ENCODE data around the gene MPDZ.
"Not testable (repeated sequence)": the region's sequence is repeated elsewhere in the genome, so short reads cannot be mapped to it uniquely, and the experiment has no call there.

Gene MPDZ

GRCh38 chr9:13239208-13239607 is 40.3 kb downstream of the MPDZ start:
- Mint-ChIP-seq H3K9me3 (peaks cover 8% of the 10 kb centered on the region), H3K27me3 (no peaks in the 10 kb centered on the region), H3K4me1 (no peaks in the 10 kb centered on the region), H3K36me3 (no peaks in the 10 kb centered on the region), H3K27ac (no peak overlapping the region), H3K4me3 (no peak overlapping the region)
- DNase-seq, result no peak
- CTCF ChIA-PET, result no interaction called here

DNA sequence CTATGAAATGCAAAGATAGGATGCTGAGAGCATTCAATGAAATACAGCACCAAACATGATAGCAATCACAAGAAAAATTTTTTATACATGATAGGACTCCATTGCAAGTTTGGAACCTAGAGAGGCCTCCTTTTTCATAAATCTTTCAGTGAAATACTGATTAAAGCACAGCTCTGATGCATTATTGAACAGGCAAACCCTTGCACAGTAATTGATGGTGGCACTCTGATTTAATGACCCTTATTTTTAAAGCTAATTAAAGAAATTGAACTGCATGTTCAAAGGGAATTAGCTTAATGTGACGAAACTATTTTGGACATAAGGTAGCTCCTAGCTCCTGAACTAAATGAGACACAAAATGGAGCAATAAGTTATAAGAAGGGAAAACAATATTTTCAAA is 44.6 kb downstream of the MPDZ start:
- CTCF ChIA-PET, result no interaction called here
- Mint-ChIP-seq H3K9me3 (peaks cover 1% of the 10 kb centered on the region), H3K36me3 (no peaks in the 10 kb centered on the region), H3K27ac (no peak overlapping the region), H3K4me3 (no peak overlapping the region), H3K27me3 (no peaks in the 10 kb centered on the region), H3K4me1 (no peaks in the 10 kb centered on the region)
- DNase-seq, result no peak

GRCh38 chr9:13228431-13228830 is 51.1 kb downstream of the MPDZ start:
- CTCF ChIA-PET, result no interaction called here
- Mint-ChIP-seq H3K36me3 (no peaks in the 10 kb centered on the region), H3K4me3 (no peak overlapping the region), H3K4me1 (no peaks in the 10 kb centered on the region), H3K9me3 (peaks cover 2% of the 10 kb centered on the region), H3K27me3 (no peaks in the 10 kb centered on the region), H3K27ac (no peak overlapping the region)
- no peak for DNase-seq

DNA sequence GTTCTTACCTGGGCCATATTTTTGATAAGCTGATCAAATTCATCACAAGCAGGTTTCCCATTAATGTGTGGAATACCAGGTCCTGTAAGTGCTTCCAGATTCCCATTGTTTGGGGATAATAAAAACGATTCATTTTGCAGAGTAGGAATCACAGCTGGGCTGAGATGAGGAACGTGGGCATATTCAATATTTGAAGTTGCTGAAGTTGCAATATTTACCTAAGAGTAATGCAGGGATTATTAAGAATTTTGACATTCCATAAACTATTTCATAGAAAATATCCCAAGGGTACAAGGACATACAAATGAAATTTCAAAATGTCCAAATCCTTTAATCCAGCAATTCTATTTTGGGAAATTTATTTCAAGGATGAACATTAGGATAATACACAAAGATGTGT is 55.1 kb downstream of the MPDZ start:
- Mint-ChIP-seq H3K4me1 (no peaks in the 10 kb centered on the region), H3K27ac (no peak overlapping the region), H3K27me3 (no peaks in the 10 kb centered on the region), H3K9me3 (peaks cover 2% of the 10 kb centered on the region), H3K36me3 (no peaks in the 10 kb centered on the region), H3K4me3 (no peak overlapping the region)
- CTCF ChIA-PET, result no interaction called here
- DNase-seq, result no peak

GRCh38 chr9:13222733-13223132 is 56.8 kb downstream of the MPDZ start:
- H3K27ac Mint-ChIP-seq, DNase-seq, H3K27me3 Mint-ChIP-seq, H3K4me3 Mint-ChIP-seq, H3K36me3 Mint-ChIP-seq, CTCF ChIA-PET, H3K4me1 Mint-ChIP-seq, H3K9me3 Mint-ChIP-seq: not testable (repeated sequence)

- no peaks in the 10 kb centered on the region for H3K4me1 Mint-ChIP-seq
- no peak overlapping the region for H3K4me3 Mint-ChIP-seq
- no peak overlapping the region for H3K27ac Mint-ChIP-seq
- no peak for DNase-seq
- CTCF ChIA-PET, result interaction anchor here (0.6 kb wide), 1 partner anchor 1640 kb away, joined by 3 read pairs; no protein-coding TSS in a partner anchor
- no peaks in the 10 kb centered on the region for H3K36me3 Mint-ChIP-seq
- no peaks in the 10 kb centered on the region for H3K27me3 Mint-ChIP-seq
- H3K9me3 Mint-ChIP-seq, result peaks cover 2% of the 10 kb centered on the region
These were observed 57.8 kb downstream of the MPDZ start for GRCh38 chr9:13221741-13222140.

DNA sequence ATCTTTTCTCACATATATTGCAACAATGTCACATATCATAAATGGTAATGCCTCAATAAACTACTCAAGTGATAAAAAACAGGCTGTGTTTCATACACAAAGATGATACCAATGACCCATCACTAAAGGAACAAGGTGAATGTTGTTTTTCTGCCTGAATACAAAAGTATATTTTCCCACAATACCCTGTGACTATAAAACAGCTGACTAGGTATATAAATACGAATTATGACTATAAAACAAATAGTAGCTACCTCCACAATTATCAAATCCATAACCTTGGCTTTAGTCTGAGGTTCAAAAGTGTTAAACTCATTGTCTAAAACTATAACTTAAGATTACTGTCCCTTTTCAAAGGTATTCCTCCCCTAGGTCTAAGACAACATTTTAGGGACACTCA is 58.7 kb downstream of the MPDZ start:
- CTCF ChIA-PET, result no interaction called here

GRCh38 chr9:13215791-13216554 is 63.5 kb downstream of the MPDZ start:
- CTCF ChIA-PET, result no interaction called here
- DNase-seq, result no peak
- no peak overlapping the region for H3K27ac Mint-ChIP-seq
- no peaks in the 10 kb centered on the region for H3K27me3 Mint-ChIP-seq
- no peaks in the 10 kb centered on the region for H3K36me3 Mint-ChIP-seq
- no peaks in the 10 kb centered on the region for H3K4me1 Mint-ChIP-seq
- no peak overlapping the region for H3K4me3 Mint-ChIP-seq
- H3K9me3 Mint-ChIP-seq, result no peaks in the 10 kb centered on the region

More for the DNA sequence above, 58.7 kb downstream of the MPDZ start:
- no peaks in the 10 kb centered on the region for H3K9me3 Mint-ChIP-seq
- no peak overlapping the region for H3K27ac Mint-ChIP-seq
- no peak overlapping the region for H3K4me3 Mint-ChIP-seq
- H3K4me1 Mint-ChIP-seq, result no peaks in the 10 kb centered on the region
- DNase-seq, result no peak
- H3K27me3 Mint-ChIP-seq, result no peaks in the 10 kb centered on the region
- H3K36me3 Mint-ChIP-seq, result no peaks in the 10 kb centered on the region

DNA sequence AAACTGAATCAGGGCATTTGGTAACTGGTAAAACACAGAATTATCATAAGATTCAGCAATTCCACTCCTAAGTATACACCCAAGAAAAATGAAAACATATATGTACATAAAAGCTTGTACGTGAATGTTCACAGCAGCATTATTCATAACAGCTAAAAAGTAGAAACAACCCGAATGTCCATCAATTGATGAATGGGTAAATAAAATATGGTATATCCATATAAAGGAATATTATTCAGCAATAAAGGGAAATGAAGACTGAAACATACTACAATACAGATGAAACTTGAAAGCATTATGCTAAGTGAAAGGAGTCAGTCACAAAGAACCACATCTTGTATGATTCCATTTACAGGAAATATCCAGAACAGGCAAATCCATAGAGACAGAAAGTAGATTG is 65.5 kb downstream of the MPDZ start:
- H3K4me1 Mint-ChIP-seq, result no peaks in the 10 kb centered on the region
- H3K27me3 Mint-ChIP-seq, result no peaks in the 10 kb centered on the region
- no peak for DNase-seq
- CTCF ChIA-PET, result no interaction called here
- H3K4me3 Mint-ChIP-seq, result no peak overlapping the region
- H3K36me3 Mint-ChIP-seq, result no peaks in the 10 kb centered on the region
- no peaks in the 10 kb centered on the region for H3K9me3 Mint-ChIP-seq
- no peak overlapping the region for H3K27ac Mint-ChIP-seq

DNA sequence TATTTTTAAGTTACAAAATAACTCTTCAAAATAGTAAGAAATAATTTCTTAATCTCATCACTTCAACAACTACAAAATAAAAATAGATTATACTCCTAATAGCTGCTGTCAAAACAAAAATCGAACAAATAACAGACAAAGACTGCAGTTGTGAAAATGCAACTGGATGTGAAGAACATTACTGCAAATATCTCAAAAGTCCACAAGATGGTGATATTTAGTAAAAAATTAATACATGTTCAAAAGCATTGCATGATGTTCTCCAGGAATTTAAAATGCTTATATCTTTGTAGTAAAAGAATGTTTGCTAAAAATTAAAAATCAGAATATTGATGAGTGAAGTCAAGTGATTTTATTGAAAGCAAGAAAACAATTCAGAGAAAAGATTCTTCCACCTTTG is 66.2 kb downstream of the MPDZ start:
- CTCF ChIA-PET, result no interaction called here
- Mint-ChIP-seq H3K4me1 (no peaks in the 10 kb centered on the region), H3K4me3 (no peak overlapping the region), H3K27ac (no peak overlapping the region), H3K36me3 (no peaks in the 10 kb centered on the region), H3K27me3 (no peaks in the 10 kb centered on the region), H3K9me3 (no peaks in the 10 kb centered on the region)
- DNase-seq, result no peak

DNA sequence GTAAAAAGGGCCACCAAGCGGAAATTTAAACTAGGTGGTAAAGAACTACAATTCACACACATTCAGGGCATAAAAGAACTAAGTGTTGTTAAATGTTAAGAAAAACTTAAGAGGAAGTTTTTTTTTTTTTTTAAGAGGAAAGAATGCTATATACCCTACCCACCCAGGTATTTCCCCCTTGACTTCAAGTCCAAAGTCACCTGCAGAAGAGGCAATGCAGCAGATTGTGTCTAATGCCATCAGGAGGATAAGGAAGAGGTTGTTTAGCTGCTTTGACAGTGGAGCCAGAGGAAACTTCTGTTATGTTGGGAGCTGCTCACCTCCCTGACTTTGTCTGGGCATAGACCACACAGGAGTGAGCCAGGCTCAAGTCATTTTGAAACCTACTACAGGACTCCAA is 69.2 kb downstream of the MPDZ start:
- Mint-ChIP-seq H3K27ac (no peak overlapping the region), H3K9me3 (no peaks in the 10 kb centered on the region), H3K36me3 (no peaks in the 10 kb centered on the region), H3K27me3 (no peaks in the 10 kb centered on the region), H3K4me3 (no peak overlapping the region), H3K4me1 (no peaks in the 10 kb centered on the region)
- CTCF ChIA-PET, result no interaction called here
- no peak for DNase-seq

GRCh38 chr9:13209498-13209897 is 70.0 kb downstream of the MPDZ start:
- Mint-ChIP-seq H3K4me1 (no peaks in the 10 kb centered on the region), H3K27me3 (no peaks in the 10 kb centered on the region), H3K36me3 (no peaks in the 10 kb centered on the region), H3K9me3 (no peaks in the 10 kb centered on the region), H3K4me3 (no peak overlapping the region), H3K27ac (no peak overlapping the region)
- no peak for DNase-seq
- CTCF ChIA-PET, result no interaction called here

DNA sequence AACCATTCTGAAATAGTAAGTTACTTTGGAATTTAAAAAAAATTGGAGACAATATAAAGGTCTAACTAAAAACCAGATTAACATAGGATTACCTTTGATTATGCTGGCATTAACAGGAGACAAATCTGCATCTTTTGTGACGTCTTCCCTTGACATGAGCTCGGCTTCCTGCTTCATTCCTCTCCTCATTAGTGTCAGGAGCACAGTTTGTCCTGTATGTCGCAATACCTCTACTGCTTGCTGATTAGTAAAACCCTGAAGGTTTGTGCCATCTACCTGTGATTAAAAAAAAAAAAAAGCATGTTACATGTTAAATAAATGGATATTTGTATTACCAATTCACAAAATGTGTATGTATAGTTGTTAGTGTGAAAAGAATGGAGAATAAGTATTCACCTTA is 73.7 kb downstream of the MPDZ start:
- Mint-ChIP-seq H3K4me1 (no peaks in the 10 kb centered on the region), H3K9me3 (peaks cover 5% of the 10 kb centered on the region), H3K36me3 (no peaks in the 10 kb centered on the region), H3K27me3 (no peaks in the 10 kb centered on the region), H3K27ac (no peak overlapping the region), H3K4me3 (no peak overlapping the region)
- DNase-seq, result no peak
- CTCF ChIA-PET, result no interaction called here

DNA sequence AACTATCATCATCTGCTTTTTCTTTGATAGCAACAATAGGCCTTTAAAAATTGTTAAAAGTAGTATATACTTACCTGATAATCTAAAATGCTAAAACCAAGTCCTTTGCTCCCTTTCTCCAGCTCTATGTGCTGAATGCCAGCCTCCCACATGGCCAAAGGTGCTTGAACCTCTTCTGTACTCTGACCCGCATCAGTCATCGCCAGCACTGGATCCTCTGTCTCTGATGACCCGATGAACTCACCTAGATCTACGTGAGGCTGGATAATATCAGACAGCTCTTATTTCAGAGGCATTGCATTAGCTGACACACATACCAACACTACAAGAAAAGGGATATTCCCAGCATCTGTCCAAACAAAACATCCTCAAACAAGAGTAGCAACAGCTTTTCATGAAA is 89.5 kb downstream of the MPDZ start:
- no peak overlapping the region for H3K4me3 Mint-ChIP-seq
- DNase-seq, result no peak
- CTCF ChIA-PET, result no interaction called here
- no peaks in the 10 kb centered on the region for H3K27me3 Mint-ChIP-seq
- no peaks in the 10 kb centered on the region for H3K36me3 Mint-ChIP-seq
- H3K4me1 Mint-ChIP-seq, result no peaks in the 10 kb centered on the region
- H3K27ac Mint-ChIP-seq, result no peak overlapping the region
- H3K9me3 Mint-ChIP-seq, result peaks cover 5% of the 10 kb centered on the region

- no peak overlapping the region for H3K4me3 Mint-ChIP-seq
- no peaks in the 10 kb centered on the region for H3K36me3 Mint-ChIP-seq
- peaks cover 5% of the 10 kb centered on the region for H3K9me3 Mint-ChIP-seq
- no peak overlapping the region for H3K27ac Mint-ChIP-seq
- no peak for DNase-seq
- H3K27me3 Mint-ChIP-seq, result no peaks in the 10 kb centered on the region
- CTCF ChIA-PET, result no interaction called here
- no peaks in the 10 kb centered on the region for H3K4me1 Mint-ChIP-seq
These were observed 90.1 kb downstream of the MPDZ start for GRCh38 chr9:13189362-13189761.

GRCh38 chr9:13186774-13187173 is 92.7 kb downstream of the MPDZ start:
- no peak for DNase-seq
- H3K4me1 Mint-ChIP-seq, result no peaks in the 10 kb centered on the region
- no peaks in the 10 kb centered on the region for H3K9me3 Mint-ChIP-seq
- H3K27ac Mint-ChIP-seq, result no peak overlapping the region
- H3K27me3 Mint-ChIP-seq, result no peaks in the 10 kb centered on the region
- CTCF ChIA-PET, result no interaction called here
- H3K4me3 Mint-ChIP-seq, result no peak overlapping the region
- H3K36me3 Mint-ChIP-seq, result no peaks in the 10 kb centered on the region

Data from activated naive CD4-positive, alpha-beta T cell treated with anti-CD3 and anti-CD28 coated beads, Interleukin-2, amount 10 ng/mL, durations not matched to agents 7 days and 5 days (primary cell).